KOPT-K1 (cell line): ENCODE data around the gene RXFP2.

ENCODE experiments used
- H3K27ac ChIP-seq: fragments of 200-600 bp; sonication (generic); 2 replicates; pipeline ENCODE4 v1.5.1; 2016; ENCODE audit warnings: antibody characterized with exemption, mild to moderate bottlenecking, low read depth, low read length; ENCODE audit not compliant: poor library complexity, severe bottlenecking
- H3K36me3 ChIP-seq: fragments of 200-600 bp; sonication (generic); 2 replicates; pipeline ENCODE4 v1.5.1; 2017; ENCODE audit warnings: antibody characterized with exemption, mild to moderate bottlenecking, low read length, moderate library complexity; ENCODE audit not compliant: insufficient read depth
- H3K9me3 ChIP-seq: fragments of 200-600 bp; sonication (generic); 2 replicates; pipeline ENCODE4 v1.5.1; 2017; ENCODE audit warnings: antibody characterized with exemption, low read length, mild to moderate bottlenecking; ENCODE audit not compliant: insufficient read depth, poor library complexity, severe bottlenecking

Gene RXFP2

GRCh38 chr13:31835932-31836331, 96.6 kb downstream of the RXFP2 start:
- H3K36me3 ChIP-seq, result no peaks in the 10 kb centered on the region
- no peaks in the 10 kb centered on the region for H3K9me3 ChIP-seq
- H3K27ac ChIP-seq, result no peak overlapping the region

- Histone ChIP-seq H3K9me3 (no peaks in the 10 kb centered on the region), H3K27ac (no peak overlapping the region), H3K36me3 (no peaks in the 10 kb centered on the region)
These were observed 103.7 kb downstream of the RXFP2 start for GRCh38 chr13:31843044-31843443.

GRCh38 chr13:31846182-31846938, 107.0 kb downstream of the RXFP2 start:
- no peaks in the 10 kb centered on the region for H3K36me3 ChIP-seq
- H3K27ac ChIP-seq, result no peak overlapping the region
- no peaks in the 10 kb centered on the region for H3K9me3 ChIP-seq

- no peak overlapping the region for H3K27ac ChIP-seq
- no peaks in the 10 kb centered on the region for H3K9me3 ChIP-seq
- no peaks in the 10 kb centered on the region for H3K36me3 ChIP-seq
These were observed 107.8 kb downstream of the RXFP2 start for GRCh38 chr13:31846961-31847752.

GRCh38 chr13:31848621-31849020, 109.3 kb downstream of the RXFP2 start:
- H3K9me3 ChIP-seq, result no peaks in the 10 kb centered on the region
- no peak overlapping the region for H3K27ac ChIP-seq
- no peaks in the 10 kb centered on the region for H3K36me3 ChIP-seq

GRCh38 chr13:31849206-31849605, 109.9 kb downstream of the RXFP2 start:
- Histone ChIP-seq H3K27ac (no peak overlapping the region), H3K36me3 (no peaks in the 10 kb centered on the region), H3K9me3 (no peaks in the 10 kb centered on the region)

- Histone ChIP-seq H3K9me3 (no peaks in the 10 kb centered on the region), H3K27ac (no peak overlapping the region), H3K36me3 (no peaks in the 10 kb centered on the region)
These were observed 110.8 kb downstream of the RXFP2 start for GRCh38 chr13:31850041-31850555.

- no peak overlapping the region for H3K27ac ChIP-seq
- no peaks in the 10 kb centered on the region for H3K9me3 ChIP-seq
- no peaks in the 10 kb centered on the region for H3K36me3 ChIP-seq
These were observed 111.9 kb downstream of the RXFP2 start for GRCh38 chr13:31851216-31851615.
